LNCaP clone FGC (cell line): ENCODE measurements around the gene ZNF48.

Source experiments
- DNase-seq: peaks from one replicate; pipeline ENCODE4 v3.0.0-alpha.2; 2011; ENCODE audit warnings: low read depth
- H3K4me3 ChIP-seq: 2 replicates; pipeline ENCODE4 v1.5.1; 2011; ENCODE audit warnings: mild to moderate bottlenecking, low read depth, low read length, control low read depth
- TF ChIP-seq, protein P1 (sequence below): IDR thresholded peaks from 2 replicates; pipeline ENCODE4 v1.5.1; 2012; ENCODE audit warnings: mild to moderate bottlenecking; ENCODE audit not compliant: control insufficient read depth, insufficient read depth; ENCODE audit errors: extremely low read depth

Gene ZNF48

DNA sequence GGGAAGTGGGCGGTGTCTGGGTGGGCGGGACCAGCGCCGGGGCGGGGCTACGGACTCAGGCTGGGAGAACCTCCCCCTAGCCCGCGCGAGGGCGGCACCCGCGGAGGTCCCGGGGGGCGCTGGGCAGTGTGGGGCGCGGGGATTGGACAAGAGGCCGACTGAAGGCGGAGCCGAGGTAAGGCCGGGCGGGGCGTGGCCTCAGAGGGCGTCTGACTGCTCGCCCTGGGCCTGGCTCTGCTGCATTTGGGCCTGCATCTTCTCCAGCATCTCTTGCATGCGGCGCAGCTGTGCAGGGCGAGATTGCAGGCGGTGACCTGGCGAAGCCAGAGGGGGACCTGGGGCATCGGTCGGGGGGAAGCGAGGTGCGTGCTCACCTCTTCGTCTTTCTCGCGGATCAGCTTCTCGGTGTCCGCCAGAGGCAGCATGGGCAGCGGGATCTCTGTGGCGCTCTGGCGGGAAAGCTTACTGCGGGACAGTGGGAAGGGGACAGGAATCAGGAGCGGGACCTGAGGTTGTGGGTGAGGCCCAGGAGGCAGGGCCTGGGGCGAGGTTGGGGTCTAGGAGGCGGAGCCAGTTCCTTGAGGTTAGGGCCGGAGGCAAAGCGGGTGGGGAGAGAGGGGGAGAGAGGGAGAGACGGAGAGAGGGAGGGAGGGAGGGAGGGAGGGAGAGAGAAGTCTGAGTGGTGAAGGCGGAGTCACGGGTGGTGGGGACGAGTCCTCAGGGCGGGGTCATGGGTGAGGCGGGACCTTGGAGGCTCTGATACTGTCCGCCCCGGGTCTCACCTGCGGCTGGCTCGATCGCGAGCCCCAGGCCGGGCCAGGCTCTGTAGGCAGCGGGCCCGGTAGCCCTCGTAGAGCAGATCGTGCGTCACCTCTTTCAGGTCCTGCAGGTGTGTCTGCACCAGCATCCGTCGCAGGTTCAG is 16.7 kb upstream of the ZNF48 start:
- peak; percentile 89 for DNase-seq
- peak overlapping the region; percentile 80 for H3K4me3 ChIP-seq
- TF ChIP-seq, protein P1, sequence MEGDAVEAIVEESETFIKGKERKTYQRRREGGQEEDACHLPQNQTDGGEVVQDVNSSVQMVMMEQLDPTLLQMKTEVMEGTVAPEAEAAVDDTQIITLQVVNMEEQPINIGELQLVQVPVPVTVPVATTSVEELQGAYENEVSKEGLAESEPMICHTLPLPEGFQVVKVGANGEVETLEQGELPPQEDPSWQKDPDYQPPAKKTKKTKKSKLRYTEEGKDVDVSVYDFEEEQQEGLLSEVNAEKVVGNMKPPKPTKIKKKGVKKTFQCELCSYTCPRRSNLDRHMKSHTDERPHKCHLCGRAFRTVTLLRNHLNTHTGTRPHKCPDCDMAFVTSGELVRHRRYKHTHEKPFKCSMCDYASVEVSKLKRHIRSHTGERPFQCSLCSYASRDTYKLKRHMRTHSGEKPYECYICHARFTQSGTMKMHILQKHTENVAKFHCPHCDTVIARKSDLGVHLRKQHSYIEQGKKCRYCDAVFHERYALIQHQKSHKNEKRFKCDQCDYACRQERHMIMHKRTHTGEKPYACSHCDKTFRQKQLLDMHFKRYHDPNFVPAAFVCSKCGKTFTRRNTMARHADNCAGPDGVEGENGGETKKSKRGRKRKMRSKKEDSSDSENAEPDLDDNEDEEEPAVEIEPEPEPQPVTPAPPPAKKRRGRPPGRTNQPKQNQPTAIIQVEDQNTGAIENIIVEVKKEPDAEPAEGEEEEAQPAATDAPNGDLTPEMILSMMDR, result no peak

DNA sequence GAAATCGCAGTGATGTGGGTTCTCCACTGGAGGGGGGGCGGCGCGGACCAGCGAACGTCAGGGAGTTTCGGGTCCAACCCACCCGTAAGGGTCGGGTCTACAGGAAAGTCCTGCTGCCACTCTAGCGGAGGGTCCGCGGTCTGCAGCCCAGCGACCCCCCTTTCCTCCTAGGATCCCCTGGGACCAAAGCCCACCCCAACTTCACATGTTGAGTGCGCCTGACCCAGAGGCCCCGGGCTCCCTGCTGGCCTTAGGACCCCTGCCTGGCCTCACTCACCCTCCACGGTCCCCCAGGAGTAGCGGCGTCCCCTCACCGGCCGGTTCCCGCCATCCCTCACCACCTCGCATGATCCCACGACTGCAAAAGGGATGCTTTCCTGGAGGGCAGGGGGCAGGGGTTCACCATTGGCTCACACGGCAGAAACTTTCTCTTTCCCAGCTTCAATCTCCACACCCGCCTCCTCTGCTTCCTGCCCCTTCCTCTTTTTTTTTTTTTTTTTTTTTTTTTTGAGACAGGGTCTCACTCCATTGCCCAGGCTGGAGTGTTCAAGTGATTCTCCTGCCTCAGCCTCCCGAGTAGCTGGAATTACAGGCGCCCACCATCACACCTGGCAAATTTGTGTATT is 15.9 kb upstream of the ZNF48 start:
- TF ChIP-seq, protein P1, result no peak
- DNase-seq, result no peak
- peak overlapping the region; percentile 80 for H3K4me3 ChIP-seq

DNA sequence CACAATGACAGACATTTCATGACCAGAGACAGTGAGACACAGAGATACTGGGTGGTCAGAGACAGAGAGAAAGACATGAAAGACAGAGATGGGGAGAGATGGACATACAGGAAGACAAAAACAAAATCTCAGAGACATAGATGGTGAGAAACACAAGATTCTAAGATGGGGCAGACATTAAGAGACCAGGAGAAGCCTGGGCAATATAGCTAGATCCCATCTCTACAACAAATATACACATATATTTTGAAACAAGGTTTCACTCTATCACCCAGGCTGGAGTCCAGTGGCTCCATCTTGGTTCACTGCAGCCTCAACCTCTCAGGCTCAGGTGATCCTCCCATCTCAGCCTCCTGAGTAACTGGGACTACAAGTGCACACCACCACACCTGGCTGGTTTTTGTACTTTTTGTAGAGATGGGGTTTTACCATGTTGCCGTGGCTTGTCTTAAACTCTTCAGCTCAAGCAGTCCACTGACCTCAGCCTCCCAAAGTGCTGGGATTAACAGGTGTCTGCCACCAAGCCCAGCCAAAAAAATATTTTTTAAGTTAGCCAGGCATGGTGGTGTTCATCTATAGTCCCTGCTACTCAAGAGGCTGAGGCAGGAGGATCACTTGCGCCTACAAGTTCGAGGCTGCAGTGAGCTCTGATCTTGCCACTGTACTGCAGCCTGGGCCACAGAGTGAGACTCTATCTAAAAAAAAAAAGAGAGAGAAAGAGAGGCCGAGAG is 15.0 kb upstream of the ZNF48 start:
- no peak for DNase-seq
- TF ChIP-seq, protein P1, result no peak
- H3K4me3 ChIP-seq, result no peak overlapping the region

DNA sequence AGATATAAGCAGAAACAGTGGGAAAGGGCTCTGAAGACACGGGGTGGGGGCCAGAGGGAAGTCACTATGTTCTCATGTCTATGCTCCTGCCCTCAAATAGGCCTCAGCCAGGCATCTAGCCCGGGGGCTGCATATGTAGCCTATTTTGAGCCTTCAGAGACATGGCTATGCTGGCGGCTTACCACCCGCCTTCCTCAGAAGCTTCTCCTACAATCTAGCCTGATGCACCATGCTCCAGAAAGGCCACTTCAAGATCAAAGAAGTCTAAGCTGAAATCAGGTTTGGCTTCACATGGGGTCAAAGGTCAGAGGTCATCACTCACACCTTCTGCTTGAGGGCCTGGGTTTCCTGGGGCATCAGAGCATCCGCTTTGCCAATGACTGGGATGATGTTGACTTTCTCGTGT is 14.4 kb upstream of the ZNF48 start:
- DNase-seq, result no peak
- no peak overlapping the region for H3K4me3 ChIP-seq
- TF ChIP-seq, protein P1, result no peak

DNA sequence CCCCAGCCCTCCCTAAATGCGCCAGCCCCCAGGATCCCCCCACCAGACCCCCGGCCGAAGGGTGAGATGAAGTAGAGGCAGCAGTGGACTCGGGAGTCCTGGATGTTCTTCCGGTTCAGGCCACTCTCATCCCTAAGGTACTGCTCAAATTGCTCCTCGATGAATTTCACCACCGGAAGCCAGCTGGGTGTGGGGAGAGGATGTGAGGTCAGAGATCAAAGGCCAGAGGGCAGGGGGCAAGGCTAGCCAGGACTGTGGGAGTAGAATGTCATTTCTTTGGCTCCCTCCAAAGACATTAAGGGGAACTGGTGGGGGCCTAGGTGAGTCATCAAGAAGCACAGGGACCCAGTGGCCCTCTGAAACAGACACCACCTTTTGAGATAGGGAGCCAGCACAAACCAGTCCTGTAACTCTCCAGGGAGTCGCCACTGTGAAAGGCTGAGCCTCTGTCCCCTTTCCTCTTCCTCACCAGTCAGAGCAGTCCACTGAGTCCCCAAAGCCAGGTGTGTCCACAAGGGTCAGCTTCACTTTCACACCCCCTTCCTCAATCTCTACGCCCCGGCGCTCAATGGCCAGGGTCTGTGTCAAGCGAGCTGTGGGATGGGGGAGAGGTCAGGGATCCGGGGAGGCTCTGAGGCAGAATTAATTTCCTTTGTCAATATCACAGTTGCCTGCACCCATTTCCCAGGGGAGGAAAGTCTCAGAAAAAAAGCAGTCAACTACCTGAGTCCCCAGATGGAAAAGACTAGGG is 13.8 kb upstream of the ZNF48 start:
- TF ChIP-seq, protein P1, result no peak
- H3K4me3 ChIP-seq, result no peak overlapping the region
- DNase-seq, result no peak

DNA sequence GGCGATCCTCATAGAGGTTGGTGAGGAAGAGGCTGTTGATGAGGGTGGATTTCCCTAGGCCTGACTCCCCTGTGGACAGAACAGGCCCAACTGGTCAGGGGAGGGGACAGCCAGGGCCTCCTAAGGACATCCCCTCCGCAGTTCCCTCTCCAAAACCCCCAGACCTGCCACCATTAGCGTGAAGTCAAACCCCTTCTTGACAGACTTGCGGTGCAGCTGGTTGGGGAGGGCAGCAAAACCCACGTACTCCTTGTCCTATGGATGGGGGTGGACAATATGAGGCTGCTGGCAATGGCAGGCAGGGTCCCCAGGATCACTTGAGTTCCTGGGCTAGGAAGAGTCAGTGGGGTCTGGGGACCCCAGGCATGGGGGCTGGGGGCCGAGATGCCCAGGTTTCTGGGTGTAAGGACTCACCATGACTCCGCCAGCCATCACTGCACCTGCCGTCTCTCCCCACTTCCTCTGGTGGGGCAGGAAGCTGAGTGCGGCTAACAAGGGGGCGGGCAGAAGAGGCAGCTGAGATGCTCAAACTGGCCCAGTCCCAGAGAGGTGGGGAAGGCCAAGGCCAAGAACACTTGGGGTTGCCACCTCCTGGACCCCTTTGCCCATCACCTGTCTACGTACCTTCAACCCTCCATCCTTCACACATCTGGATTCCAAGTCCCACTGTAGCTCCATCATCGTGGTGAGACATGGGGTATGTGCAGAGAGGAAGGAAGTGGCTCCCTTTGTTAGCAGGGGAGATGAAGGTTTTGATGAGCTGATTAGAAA is 12.9 kb upstream of the ZNF48 start, which contains the start of gene SEPTIN1:
SEPTIN1 (minus strand) TSS at position 451 of the 771 bp plus-strand sequence; CDS start at position 432, 19 bp downstream.
- TF ChIP-seq, protein P1, result no peak
- DNase-seq, result no peak
- H3K4me3 ChIP-seq, result no peak within 1 kb of the TSS
